ENCODE measurements around the gene ZNF830. TPM values are rescaled to one million over a fixed set of nuclear protein-coding genes. Genes with fewer than 3 reads are reported as not detected.

The ZNF830 gene
- total and polyA plus RNA-seq, 2 of the 13 experiments (the other 11 are each of a cell fraction or from before 2014, with no cell fraction given) = 6.1 to 19.0 TPM

DNA sequence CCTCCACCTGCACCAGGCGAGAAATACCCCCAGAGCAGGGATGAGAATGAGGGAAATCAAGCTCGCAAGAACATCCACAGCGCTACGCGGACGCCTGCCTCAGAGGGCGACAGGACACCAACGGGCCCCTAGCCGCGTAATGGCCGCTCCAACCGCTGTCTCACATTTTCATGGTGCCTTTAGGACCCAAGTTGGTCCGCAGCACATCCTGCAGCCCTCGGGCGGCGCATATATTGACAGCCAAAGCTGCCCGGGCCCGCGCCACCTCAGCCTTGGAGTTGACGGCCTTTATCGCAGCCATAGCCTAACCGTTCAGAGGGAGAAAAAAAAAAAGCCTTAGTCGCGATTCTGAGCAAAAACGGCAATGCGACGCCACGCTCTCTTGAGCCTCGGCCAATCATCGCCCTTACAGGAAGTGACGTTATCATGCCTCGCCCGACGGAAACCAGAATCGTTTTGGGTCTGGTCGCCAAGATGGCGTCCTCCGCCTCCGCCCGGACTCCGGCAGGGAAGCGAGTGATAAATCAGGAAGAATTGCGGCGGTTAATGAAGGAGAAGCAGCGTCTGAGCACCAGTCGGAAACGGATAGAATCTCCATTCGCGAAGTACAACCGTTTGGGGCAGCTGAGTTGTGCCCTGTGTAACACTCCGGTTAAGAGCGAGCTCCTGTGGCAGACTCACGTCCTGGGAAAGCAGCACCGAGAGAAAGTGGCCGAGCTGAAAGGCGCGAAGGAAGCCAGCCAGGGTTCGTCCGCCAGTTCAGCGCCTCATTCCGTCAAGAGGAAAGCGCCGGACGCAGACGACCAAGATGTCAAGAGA is at the start of gene ZNF830, which contains the start of gene CCT6B (continued):
- TF ChIP-seq, protein P1, sequence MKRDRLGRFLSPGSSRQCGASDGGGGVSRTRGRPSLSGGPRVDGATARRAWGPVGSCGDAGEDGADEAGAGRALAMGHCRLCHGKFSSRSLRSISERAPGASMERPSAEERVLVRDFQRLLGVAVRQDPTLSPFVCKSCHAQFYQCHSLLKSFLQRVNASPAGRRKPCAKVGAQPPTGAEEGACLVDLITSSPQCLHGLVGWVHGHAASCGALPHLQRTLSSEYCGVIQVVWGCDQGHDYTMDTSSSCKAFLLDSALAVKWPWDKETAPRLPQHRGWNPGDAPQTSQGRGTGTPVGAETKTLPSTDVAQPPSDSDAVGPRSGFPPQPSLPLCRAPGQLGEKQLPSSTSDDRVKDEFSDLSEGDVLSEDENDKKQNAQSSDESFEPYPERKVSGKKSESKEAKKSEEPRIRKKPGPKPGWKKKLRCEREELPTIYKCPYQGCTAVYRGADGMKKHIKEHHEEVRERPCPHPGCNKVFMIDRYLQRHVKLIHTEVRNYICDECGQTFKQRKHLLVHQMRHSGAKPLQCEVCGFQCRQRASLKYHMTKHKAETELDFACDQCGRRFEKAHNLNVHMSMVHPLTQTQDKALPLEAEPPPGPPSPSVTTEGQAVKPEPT (CRISPR knock-in tag; IDR thresholded peaks at IDR 0.05; ENCODE audit: low read depth) = no peak
- TF ChIP-seq SIX4 (CRISPR knock-in tag; IDR thresholded peaks at IDR 0.05) (no peak), ZNF496 (CRISPR knock-in tag; IDR thresholded peaks at IDR 0.05; ENCODE audit: insufficient replicate concordance) (no peak), ZNF274 (CRISPR knock-in tag; IDR thresholded peaks at IDR 0.05) (peak; percentile 70; the same call in 1 of the 2 replicates), HMGA1 (CRISPR knock-in tag; conservative IDR thresholded peaks at IDR 0.05) (no peak), HMG20A (CRISPR knock-in tag; IDR thresholded peaks at IDR 0.05; ENCODE audit: borderline replicate concordance) (no peak), FOXA1 (IDR thresholded peaks at IDR 0.05) (no peak), FOXA1 (CRISPR knock-in tag; IDR thresholded peaks at IDR 0.05) (no peak), KDM5B (CRISPR knock-in tag; IDR thresholded peaks at IDR 0.05; ENCODE audit: borderline replicate concordance) (peak; percentile 87; the same call in 1 of the 2 replicates), ERF (CRISPR knock-in tag; IDR thresholded peaks at IDR 0.05) (0 out of 2 replicates have a peak, but pooled peaks have one; percentile 32), ZNF530 (CRISPR knock-in tag; IDR thresholded peaks at IDR 0.05; ENCODE audit: low read depth) (no peak), ZNF124 (CRISPR knock-in tag; IDR thresholded peaks at IDR 0.05) (no peak), ISX (CRISPR knock-in tag; conservative IDR thresholded peaks at IDR 0.05) (0 out of 2 replicates have a peak, but pooled peaks have one; percentile 67), ZNF792 (CRISPR knock-in tag; IDR thresholded peaks at IDR 0.05) (peak; percentile 65), ZNF430 (CRISPR knock-in tag; IDR thresholded peaks at IDR 0.05) (peak; percentile 35; the same call in 1 of the 2 replicates), ZNF205 (CRISPR knock-in tag; IDR thresholded peaks at IDR 0.05) (no peak), ZNF34 (CRISPR knock-in tag; IDR thresholded peaks at IDR 0.05; ENCODE audit: borderline replicate concordance) (peak; percentile 71; the same call in 1 of the 2 replicates)
- TF ChIP-seq, protein P2, sequence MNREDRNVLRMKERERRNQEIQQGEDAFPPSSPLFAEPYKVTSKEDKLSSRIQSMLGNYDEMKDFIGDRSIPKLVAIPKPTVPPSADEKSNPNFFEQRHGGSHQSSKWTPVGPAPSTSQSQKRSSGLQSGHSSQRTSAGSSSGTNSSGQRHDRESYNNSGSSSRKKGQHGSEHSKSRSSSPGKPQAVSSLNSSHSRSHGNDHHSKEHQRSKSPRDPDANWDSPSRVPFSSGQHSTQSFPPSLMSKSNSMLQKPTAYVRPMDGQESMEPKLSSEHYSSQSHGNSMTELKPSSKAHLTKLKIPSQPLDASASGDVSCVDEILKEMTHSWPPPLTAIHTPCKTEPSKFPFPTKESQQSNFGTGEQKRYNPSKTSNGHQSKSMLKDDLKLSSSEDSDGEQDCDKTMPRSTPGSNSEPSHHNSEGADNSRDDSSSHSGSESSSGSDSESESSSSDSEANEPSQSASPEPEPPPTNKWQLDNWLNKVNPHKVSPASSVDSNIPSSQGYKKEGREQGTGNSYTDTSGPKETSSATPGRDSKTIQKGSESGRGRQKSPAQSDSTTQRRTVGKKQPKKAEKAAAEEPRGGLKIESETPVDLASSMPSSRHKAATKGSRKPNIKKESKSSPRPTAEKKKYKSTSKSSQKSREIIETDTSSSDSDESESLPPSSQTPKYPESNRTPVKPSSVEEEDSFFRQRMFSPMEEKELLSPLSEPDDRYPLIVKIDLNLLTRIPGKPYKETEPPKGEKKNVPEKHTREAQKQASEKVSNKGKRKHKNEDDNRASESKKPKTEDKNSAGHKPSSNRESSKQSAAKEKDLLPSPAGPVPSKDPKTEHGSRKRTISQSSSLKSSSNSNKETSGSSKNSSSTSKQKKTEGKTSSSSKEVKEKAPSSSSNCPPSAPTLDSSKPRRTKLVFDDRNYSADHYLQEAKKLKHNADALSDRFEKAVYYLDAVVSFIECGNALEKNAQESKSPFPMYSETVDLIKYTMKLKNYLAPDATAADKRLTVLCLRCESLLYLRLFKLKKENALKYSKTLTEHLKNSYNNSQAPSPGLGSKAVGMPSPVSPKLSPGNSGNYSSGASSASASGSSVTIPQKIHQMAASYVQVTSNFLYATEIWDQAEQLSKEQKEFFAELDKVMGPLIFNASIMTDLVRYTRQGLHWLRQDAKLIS (CRISPR knock-in tag; IDR thresholded peaks at IDR 0.05) = no peak
- TF ChIP-seq, protein P3, sequence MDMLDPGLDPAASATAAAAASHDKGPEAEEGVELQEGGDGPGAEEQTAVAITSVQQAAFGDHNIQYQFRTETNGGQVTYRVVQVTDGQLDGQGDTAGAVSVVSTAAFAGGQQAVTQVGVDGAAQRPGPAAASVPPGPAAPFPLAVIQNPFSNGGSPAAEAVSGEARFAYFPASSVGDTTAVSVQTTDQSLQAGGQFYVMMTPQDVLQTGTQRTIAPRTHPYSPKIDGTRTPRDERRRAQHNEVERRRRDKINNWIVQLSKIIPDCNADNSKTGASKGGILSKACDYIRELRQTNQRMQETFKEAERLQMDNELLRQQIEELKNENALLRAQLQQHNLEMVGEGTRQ (IDR thresholded peaks at IDR 0.05; ENCODE audit: low read depth, low read length) = no peak
- TF ChIP-seq, protein P3 (CRISPR knock-in tag; IDR thresholded peaks at IDR 0.05; ENCODE audit: borderline replicate concordance) = peak; percentile 41; the same call in 1 of the 2 replicates
- TF ChIP-seq, protein P4, sequence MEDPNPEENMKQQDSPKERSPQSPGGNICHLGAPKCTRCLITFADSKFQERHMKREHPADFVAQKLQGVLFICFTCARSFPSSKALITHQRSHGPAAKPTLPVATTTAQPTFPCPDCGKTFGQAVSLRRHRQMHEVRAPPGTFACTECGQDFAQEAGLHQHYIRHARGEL (CRISPR knock-in tag; IDR thresholded peaks at IDR 0.05) = no peak
- TF ChIP-seq, protein P5, sequence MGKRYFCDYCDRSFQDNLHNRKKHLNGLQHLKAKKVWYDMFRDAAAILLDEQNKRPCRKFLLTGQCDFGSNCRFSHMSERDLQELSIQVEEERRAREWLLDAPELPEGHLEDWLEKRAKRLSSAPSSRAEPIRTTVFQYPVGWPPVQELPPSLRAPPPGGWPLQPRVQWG (CRISPR knock-in tag; IDR thresholded peaks at IDR 0.05; ENCODE audit: borderline replicate concordance, low read depth) = no peak
